Mesendoderm (in vitro differentiated cells): ENCODE data around the gene PDSS2.

Source experiments
- DNase-seq: peaks from one replicate; pipeline ENCODE4 v3.0.0; 2013
- H2AK5ac ChIP-seq: 2 replicates; pipeline ENCODE4 v1.6.1; 2013; ENCODE audit warnings: low read length, inconsistent platforms
- H2BK120ac ChIP-seq: 2 replicates; pipeline ENCODE4 v1.6.1; 2013; ENCODE audit warnings: low read depth, mild to moderate bottlenecking, low read length, moderate library complexity, mixed read lengths
- H2BK15ac ChIP-seq: replicated peaks from 2 replicates; pipeline ENCODE4 v1.6.1; 2013; ENCODE audit warnings: low read depth, mild to moderate bottlenecking, moderate library complexity
- H2BK5ac ChIP-seq: 2 replicates; pipeline ENCODE4 v1.6.1; 2013; ENCODE audit warnings: low read length, inconsistent platforms
- H3K18ac ChIP-seq: 2 replicates; pipeline ENCODE4 v1.6.1; 2013; ENCODE audit warnings: mild to moderate bottlenecking, low read length, mixed read lengths
- H3K23ac ChIP-seq: one replicate; pipeline ENCODE4 v1.6.1; 2013; ENCODE audit warnings: low read length
- H3K27ac ChIP-seq: 2 replicates; pipeline ENCODE4 v1.5.1; 2013; ENCODE audit warnings: low read depth, mild to moderate bottlenecking, inconsistent platforms, low read length, moderate library complexity
- H3K27me3 ChIP-seq: 2 replicates; pipeline ENCODE4 v1.6.1; 2013; ENCODE audit warnings: low read length, control low read depth, mild to moderate bottlenecking, inconsistent platforms; ENCODE audit not compliant: insufficient read depth, poor library complexity
- H3K36me3 ChIP-seq: 2 replicates; pipeline ENCODE4 v1.6.1; 2013; ENCODE audit warnings: low read length, inconsistent platforms; ENCODE audit not compliant: control insufficient read depth, insufficient read depth
- H3K4ac ChIP-seq: one replicate; pipeline ENCODE4 v1.6.1; 2013; ENCODE audit warnings: low read depth, mild to moderate bottlenecking, low read length, moderate library complexity
- H3K4me1 ChIP-seq: 2 replicates; pipeline ENCODE4 v1.6.1; 2013; ENCODE audit warnings: low read depth, low read length, inconsistent platforms; ENCODE audit not compliant: control insufficient read depth
- H3K4me2 ChIP-seq: 2 replicates; pipeline ENCODE4 v1.6.1; 2013; ENCODE audit warnings: low read length
- H3K4me3 ChIP-seq: 2 replicates; pipeline ENCODE4 v1.5.1; 2013; ENCODE audit warnings: mild to moderate bottlenecking, low read length
- H3K56ac ChIP-seq: one replicate; pipeline ENCODE4 v1.6.1; 2013; ENCODE audit warnings: low read length
- H3K79me1 ChIP-seq: 2 replicates; pipeline ENCODE4 v1.6.1; 2013; ENCODE audit warnings: low read length, inconsistent platforms
- H3K79me2 ChIP-seq: 2 replicates; pipeline ENCODE4 v1.6.1; 2013; ENCODE audit warnings: mild to moderate bottlenecking, low read length; ENCODE audit not compliant: control insufficient read depth, insufficient read depth
- H3K9ac ChIP-seq: 2 replicates; pipeline ENCODE4 v1.6.1; 2013; ENCODE audit warnings: low read length, inconsistent platforms
- H4K5ac ChIP-seq: one replicate; pipeline ENCODE4 v1.6.1; 2013; ENCODE audit warnings: low read length
- H4K8ac ChIP-seq: one replicate; pipeline ENCODE4 v1.6.1; 2013; ENCODE audit warnings: low read depth, mild to moderate bottlenecking, control low read depth, low read length, moderate library complexity
- WGBS: extraction: QIAGEN DNeasy Blood & Tissue Kit; methylation state at CpG from one replicate; pipeline ENCODE4 v1.1.7; 2013; ENCODE audit warnings: low lambda C conversion rate, missing lambda C conversion rate; ENCODE audit not compliant: insufficient coverage; ENCODE audit errors: extremely low coverage; 5-methylcytosine and 5-hydroxymethylcytosine counted together

The PDSS2 gene

GRCh38 chr6:107337191-107337741, 122.1 kb downstream of the PDSS2 start:
- no peak for DNase-seq
- H3K4me2 ChIP-seq: no peak overlapping the region
- H3K23ac ChIP-seq: no peak overlapping the region
- H4K5ac ChIP-seq: no peak overlapping the region
- no peaks in the 10 kb centered on the region for H3K27me3 ChIP-seq
- no peak overlapping the region for H4K8ac ChIP-seq
- H3K79me1 ChIP-seq: no peaks in the 10 kb centered on the region
- no peak overlapping the region for H2BK120ac ChIP-seq
- no peaks in the 10 kb centered on the region for H3K79me2 ChIP-seq
- no peak overlapping the region for H3K4me3 ChIP-seq
- no peak overlapping the region for H3K9ac ChIP-seq
- no peak overlapping the region for H3K27ac ChIP-seq
- no peaks in the 10 kb centered on the region for H3K36me3 ChIP-seq
- no peak overlapping the region for H2BK5ac ChIP-seq
- no peak overlapping the region for H3K18ac ChIP-seq
- no peak overlapping the region for H2BK15ac ChIP-seq
- no peaks in the 10 kb centered on the region for H3K4me1 ChIP-seq
- H2AK5ac ChIP-seq: no peak overlapping the region
- no peak overlapping the region for H3K4ac ChIP-seq
- no peak overlapping the region for H3K56ac ChIP-seq

- Histone ChIP-seq H3K9ac (no peak overlapping the region), H3K4me1 (no peaks in the 10 kb centered on the region), H3K4ac (no peak overlapping the region), H3K79me1 (no peaks in the 10 kb centered on the region), H3K18ac (no peak overlapping the region), H3K27ac (no peak overlapping the region), H3K27me3 (no peaks in the 10 kb centered on the region), H3K56ac (no peak overlapping the region), H3K23ac (no peak overlapping the region), H4K8ac (no peak overlapping the region), H2AK5ac (no peak overlapping the region), H3K4me2 (no peak overlapping the region), H3K4me3 (no peak overlapping the region), H4K5ac (no peak overlapping the region), H2BK15ac (no peak overlapping the region), H3K79me2 (no peaks in the 10 kb centered on the region), H2BK120ac (no peak overlapping the region), H2BK5ac (no peak overlapping the region), H3K36me3 (no peaks in the 10 kb centered on the region)
- DNase-seq: no peak
- no CpG with 5 or more reads among the region's 3 CpGs for WGBS
These were observed 125.3 kb downstream of the PDSS2 start for GRCh38 chr6:107334026-107334425.

GRCh38 chr6:107333491-107333890, 125.9 kb downstream of the PDSS2 start:
- no peak overlapping the region for H3K27ac ChIP-seq
- no peak overlapping the region for H3K9ac ChIP-seq
- H2AK5ac ChIP-seq: no peak overlapping the region
- no peak overlapping the region for H3K4me3 ChIP-seq
- H3K23ac ChIP-seq: no peak overlapping the region
- H3K79me1 ChIP-seq: no peaks in the 10 kb centered on the region
- H3K4me2 ChIP-seq: no peak overlapping the region
- H3K18ac ChIP-seq: no peak overlapping the region
- no CpG with 5 or more reads among the region's 2 CpGs for WGBS
- H4K8ac ChIP-seq: no peak overlapping the region
- H3K4me1 ChIP-seq: no peaks in the 10 kb centered on the region
- H3K79me2 ChIP-seq: no peaks in the 10 kb centered on the region
- H3K56ac ChIP-seq: no peak overlapping the region
- H3K4ac ChIP-seq: no peak overlapping the region
- no peak overlapping the region for H2BK15ac ChIP-seq
- no peaks in the 10 kb centered on the region for H3K27me3 ChIP-seq
- H4K5ac ChIP-seq: no peak overlapping the region
- no peak overlapping the region for H2BK5ac ChIP-seq
- H3K36me3 ChIP-seq: no peaks in the 10 kb centered on the region
- no peak for DNase-seq
- H2BK120ac ChIP-seq: no peak overlapping the region

GRCh38 chr6:107331409-107332386, 127.7 kb downstream of the PDSS2 start:
- Histone ChIP-seq H2BK120ac (no peak overlapping the region), H3K79me1 (no peaks in the 10 kb centered on the region), H3K27ac (no peak overlapping the region), H2BK5ac (no peak overlapping the region), H3K36me3 (no peaks in the 10 kb centered on the region), H2BK15ac (no peak overlapping the region), H3K4me1 (no peaks in the 10 kb centered on the region), H2AK5ac (no peak overlapping the region), H3K56ac (no peak overlapping the region), H3K4me2 (no peak overlapping the region), H3K4ac (no peak overlapping the region), H4K5ac (no peak overlapping the region), H3K27me3 (no peaks in the 10 kb centered on the region), H3K23ac (no peak overlapping the region), H3K4me3 (no peak overlapping the region), H3K9ac (no peak overlapping the region), H4K8ac (no peak overlapping the region), H3K79me2 (no peaks in the 10 kb centered on the region), H3K18ac (no peak overlapping the region)
- no peak for DNase-seq
- no CpG with 5 or more reads among the region's 5 CpGs for whole genome bisulfite sequencing

- H3K9ac ChIP-seq: no peak overlapping the region
- WGBS: no CpG with 5 or more reads among the region's 4 CpGs
These were observed 129.2 kb downstream of the PDSS2 start for GRCh38 chr6:107330168-107330567.

More at GRCh38 chr6:107330168-107330567, 129.2 kb downstream of the PDSS2 start:
- Histone ChIP-seq H3K4me1 (no peaks in the 10 kb centered on the region), H4K8ac (no peak overlapping the region), H3K79me2 (no peaks in the 10 kb centered on the region), H4K5ac (no peak overlapping the region), H3K27ac (no peak overlapping the region), H3K4me3 (no peak overlapping the region), H3K79me1 (no peaks in the 10 kb centered on the region), H2BK15ac (no peak overlapping the region), H3K27me3 (no peaks in the 10 kb centered on the region), H2BK5ac (no peak overlapping the region), H3K23ac (no peak overlapping the region), H3K36me3 (no peaks in the 10 kb centered on the region), H3K4me2 (no peak overlapping the region), H2BK120ac (no peak overlapping the region), H2AK5ac (no peak overlapping the region), H3K4ac (no peak overlapping the region), H3K18ac (no peak overlapping the region), H3K56ac (no peak overlapping the region)
- DNase-seq: no peak
